Hematopoietic multipotent progenitor cell treated with erythropoietin and hydrocortisone succinate and interleukin-3 and kit ligand, for 17 days (in vitro differentiated cells): ENCODE data around the gene BID.

ENCODE experiments used
- DNase-seq: peaks from one replicate; pipeline ENCODE4 v3.0.0-alpha.2; 2015; ENCODE audit warnings: low spot score

BID gene

DNA sequence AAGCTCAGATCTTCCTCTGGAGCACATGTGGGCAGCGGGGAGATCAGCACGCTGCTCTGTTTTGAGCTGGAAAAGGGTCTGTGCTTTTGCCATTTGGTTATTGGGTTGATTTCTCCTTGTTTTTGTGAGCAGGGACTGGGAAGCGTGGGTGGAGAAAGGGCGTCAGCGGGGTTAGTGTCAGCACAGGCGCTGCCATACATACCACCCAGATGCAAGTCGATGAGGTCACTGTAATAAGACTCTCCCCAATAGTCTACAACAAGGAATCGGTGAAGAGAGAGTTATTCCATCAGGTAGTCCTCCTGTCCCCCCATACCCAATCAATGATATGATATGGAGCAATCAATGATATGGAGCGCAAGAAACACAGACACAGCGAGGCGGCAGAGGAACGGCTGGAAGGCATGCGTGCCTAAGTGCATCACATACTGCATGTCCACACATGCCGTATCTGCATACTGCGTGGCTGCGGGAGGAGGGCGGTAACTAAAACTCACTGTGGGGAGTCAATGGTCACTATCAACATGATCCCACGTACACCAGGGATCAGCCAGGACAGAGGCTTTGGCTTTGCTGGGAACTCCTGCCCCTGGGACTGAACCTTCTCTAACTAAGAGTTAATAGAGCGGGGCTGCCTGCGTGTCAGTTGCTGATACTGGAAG is 29.5 kb upstream of the BID start:
- DNase-seq, result no peak

DNA sequence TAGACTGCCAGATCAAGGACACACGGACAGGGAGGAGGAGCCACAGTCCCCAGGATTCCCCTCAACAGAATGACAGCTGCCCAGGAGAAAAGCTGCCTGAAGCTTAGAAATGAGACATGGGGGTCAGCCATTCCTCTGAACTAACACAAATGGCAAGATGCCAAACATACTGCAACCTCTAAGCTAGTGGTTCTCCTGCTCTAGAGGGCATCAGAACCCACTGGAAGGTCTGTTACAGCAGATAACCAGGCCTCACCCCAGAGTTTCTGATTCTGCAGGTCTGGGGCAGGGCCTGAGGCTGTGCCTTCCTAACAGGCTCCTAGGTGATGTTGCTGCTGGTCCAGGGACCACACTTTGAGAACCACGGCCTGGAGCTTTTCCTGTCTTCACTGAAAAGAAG is 28.6 kb upstream of the BID start:
- peak; percentile 81 for DNase-seq

DNA sequence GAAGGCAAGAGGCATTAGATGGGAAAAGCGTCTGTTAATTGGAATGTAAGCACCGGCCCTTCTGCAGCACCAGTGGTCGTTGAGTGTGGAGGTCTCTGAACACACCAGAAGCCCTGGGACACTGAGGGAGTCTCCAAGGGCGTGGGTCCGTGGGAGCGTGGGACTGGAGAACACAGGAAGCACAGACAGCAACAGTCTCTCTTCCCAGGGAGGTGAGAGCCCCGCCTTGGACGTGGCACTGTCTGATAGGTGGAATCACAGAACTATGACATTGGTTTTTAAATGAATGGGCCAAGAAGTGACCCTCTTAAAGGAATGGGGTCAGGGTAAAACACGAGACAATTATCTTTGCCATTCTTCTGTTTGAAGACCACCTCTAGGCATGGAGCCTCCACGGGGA is 28.1 kb upstream of the BID start:
- DNase-seq, result no peak

DNA sequence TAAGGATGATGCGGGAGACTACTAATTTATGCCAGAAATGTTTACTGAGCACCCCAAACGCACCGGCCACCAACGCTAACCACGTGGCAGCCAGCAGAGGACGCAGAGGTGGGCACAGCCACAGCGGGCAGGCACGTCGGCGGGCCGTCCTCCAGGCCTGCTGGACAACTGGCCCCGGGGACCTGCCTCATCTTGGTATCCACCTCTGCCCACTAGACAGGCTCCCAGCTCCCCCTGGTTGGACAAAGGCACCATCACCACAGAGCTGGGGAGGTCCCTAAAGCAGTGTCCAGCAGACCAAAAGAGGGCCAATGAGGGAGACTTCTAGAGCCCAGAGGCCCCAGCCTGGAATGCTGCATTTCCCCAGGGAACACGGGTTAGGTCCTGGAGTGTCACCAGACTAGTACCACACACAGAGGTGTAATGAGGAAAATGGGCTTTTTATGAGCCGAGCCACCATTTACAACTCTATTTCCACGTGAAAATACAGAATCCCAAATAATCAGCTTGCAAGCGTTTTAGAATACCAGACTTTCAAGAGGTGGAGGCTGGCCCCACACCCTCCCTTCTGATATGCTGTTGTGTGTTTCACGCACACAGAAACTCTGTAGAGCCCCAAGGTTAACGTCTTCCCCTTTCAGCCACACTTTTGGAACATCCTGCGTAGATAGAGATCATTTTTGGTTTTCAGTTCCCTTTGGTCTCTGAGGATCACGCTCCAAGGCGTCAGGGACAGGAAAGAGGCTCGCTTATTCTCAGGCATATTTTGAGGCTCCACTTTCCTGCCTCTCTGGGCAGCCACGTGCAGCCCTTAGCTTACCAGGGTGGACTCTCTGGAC is 23.7 kb upstream of the BID start:
- DNase-seq, result no peak

DNA sequence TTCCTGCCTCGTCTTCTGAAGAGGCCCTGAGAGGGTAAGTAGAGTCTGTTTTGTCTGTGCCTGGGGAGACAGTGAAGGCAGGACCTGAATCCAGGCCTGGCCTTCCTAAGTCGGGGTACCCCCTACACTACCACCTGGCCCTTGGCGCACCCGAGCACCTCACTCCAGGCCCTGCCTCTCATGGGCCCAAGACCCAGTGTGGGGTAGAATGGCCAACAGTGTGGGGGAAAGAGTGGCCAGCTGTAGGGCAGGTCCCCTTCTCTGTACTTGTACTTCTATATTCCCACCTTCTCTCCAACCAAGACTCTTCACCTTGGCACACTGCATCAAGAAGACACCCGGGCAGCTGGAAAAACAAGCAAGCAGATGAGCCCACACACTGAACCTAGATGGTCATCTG is 22.4 kb upstream of the BID start:
- no peak for DNase-seq

DNA sequence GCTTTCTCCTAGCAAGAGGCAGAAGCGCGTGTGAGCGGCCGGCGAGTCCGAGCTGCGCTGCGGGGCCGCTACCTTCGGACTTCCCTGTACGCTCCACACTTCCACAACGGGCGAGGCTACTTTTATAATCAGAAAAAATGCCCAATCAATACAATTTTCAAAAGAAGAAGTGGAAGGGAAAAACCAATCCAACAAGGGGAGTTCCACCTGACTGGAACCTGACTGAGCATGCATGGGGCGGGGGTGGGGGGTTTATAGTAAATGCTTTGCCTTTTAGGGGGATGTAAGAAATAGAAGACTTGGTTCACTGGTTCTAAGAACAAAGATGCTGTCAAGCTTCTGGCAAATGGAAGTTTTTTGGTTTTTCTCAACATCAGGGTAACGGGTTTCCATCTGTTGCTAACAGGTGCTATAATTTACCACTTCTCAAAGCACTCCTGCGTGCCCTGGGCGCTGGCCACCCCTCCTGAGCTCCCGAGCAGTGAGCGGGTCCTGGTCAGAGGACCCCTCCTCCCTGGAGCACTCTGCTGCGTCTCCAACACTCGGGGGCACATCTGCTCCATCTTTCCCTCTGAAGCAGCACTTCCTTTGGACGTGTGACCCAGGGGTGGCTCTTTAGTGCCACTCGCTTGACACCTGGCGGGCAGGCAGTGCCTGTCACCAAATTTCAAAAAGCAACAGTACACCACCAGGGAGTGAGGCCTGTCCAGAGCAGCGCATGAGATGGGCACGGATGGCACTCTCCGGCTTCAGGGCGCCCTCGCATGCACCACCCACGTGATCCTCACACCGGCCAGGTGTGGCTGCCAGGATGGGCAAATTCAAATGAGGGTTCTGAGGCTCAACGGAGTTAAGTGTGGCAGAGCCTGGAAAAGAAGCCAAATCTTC is 21.6 kb upstream of the BID start:
- DNase-seq, result no peak

DNA sequence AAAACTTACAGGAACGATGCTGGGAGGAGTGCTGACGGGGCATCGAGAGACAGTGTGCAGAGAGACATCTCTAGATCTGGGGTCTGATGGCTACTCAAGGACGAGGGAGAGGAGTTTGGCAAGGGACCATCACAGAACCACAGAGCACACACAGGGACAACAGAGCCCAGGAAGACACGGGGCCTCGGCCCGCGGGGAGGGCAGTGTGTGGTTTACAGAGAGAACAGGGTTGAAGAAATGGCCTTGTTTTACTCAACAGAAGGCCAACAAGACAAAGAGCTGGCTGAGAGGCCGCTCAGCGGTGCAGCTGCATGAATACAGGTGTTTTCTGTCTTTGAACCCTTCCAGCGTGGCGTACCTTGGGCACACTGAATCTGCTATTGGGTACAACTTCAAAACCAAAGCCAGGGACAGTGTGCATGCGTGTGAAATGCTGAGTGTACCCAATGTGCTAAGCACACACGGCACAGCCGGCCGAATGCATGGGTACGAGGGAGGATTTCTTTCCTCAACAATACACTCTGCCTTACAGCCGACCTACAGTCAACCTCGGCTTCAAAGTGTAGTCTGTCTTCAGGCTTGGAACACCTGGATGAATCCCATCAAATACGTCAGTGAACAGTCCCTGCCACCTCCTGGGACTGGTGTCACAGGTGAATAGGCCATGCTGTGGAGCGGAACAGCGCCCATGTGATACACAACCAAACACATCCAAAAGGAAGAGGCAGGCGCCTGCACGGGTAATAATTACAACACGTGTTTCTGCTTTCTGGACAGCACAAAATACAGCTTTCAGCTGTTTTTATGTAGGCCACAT is 20.7 kb upstream of the BID start:
- DNase-seq, result no peak

DNA sequence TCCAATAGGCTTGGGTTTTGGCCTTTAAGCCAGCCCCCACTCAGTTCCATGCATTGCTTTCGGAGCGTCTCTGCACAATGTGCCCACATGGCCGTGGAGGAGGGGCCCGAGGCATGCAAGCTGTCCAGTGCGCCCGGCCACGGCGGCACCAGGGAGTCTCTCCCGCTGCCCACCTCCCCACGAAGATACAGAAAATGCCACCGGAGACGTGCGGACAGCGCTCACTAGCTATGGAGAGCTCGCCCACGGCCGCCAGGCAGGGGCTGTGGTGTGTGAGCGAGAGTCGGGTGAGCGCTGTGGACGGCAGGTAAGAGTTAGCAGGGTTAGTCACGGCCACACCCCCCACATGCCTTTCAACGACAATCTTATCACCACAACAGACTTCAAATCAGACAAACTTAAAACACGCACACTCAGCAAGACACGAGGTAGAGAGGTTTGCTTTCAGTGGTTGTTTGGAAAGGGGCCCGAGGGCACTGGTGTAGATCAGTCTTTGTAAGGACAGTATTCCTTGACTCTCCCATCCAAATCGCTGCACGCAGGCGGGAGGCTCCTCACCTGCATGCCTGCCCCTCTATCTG is 18.7 kb upstream of the BID start:
- DNase-seq, result no peak

DNA sequence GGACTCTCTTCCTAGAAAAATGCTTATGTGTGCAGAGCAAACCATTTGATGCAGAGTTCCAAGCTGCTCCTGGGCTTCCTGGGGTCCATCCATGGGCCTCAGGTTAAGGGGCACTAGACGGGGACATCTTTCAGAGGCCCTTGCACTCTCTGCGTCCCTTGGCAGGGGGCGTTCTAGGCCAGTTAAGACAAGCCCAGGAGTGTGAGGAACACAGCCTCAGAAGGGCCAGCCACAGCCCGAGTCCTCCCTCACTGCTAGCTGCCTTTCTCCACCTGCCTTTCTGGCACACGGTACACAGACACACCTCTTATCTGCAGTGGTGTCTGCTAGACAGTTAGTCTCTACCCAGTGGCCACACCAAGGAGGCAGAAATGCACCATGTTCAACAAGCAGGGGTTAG is 18.0 kb upstream of the BID start:
- peak; percentile 17 for DNase-seq

DNA sequence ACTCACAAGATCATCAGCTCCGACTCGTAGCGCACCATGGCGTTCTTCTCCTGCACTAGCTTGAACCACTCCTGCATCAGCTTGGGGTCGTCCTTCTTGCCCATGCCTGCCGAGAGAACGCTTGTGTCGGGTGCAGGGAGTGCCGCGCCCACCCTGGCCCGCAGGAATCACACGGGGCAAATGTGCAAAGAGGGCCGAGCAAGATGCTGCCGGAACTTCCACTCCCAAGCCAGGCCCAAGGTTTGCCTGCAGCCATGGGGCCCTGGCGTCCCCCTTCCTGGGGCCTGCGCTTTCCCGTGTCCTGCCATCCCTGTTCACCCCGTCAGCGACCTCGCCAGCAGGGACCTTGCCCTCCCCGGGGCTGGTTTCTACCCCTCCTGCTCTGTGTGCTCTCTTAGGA is 16.9 kb upstream of the BID start:
- no peak for DNase-seq

DNA sequence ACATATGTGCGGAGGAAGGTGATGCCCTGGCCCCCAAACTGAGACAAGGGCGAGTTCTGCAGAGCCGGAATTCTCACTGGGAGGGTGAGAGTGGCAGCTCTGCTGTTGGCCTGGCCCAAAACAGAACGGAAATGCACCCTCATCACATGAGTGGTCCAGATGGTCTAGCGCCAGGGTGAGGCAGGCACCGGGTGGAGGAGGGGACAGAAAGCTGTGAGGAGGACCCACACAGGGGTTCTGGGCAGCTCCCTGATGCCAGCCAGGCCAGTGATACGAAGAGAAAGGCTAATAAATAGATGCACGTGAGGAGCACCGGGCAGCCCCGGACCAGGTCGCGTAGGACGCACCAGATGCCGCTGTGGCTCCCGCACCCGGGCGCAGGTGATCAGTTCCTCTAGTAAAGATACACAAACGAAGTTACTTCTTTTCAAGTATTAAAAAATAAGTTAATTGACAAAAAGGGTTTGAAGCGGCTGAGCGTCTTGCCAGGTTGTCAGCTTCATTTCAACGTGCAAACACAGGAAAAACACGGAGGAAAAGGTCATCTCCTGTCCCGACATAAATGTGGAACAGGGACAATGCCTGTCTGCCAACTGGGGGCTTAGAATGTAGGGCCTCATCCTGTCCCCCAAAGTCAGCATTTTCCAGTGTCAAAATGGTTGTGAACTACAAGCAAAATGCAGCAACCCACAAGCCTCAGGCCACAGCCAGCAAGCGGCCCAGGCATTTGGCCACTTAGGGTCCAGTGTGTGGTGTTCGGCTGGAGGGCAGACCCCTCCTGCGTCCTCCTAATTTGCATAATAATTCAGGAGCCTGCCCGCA is 15.3 kb upstream of the BID start:
- DNase-seq, result no peak

DNA sequence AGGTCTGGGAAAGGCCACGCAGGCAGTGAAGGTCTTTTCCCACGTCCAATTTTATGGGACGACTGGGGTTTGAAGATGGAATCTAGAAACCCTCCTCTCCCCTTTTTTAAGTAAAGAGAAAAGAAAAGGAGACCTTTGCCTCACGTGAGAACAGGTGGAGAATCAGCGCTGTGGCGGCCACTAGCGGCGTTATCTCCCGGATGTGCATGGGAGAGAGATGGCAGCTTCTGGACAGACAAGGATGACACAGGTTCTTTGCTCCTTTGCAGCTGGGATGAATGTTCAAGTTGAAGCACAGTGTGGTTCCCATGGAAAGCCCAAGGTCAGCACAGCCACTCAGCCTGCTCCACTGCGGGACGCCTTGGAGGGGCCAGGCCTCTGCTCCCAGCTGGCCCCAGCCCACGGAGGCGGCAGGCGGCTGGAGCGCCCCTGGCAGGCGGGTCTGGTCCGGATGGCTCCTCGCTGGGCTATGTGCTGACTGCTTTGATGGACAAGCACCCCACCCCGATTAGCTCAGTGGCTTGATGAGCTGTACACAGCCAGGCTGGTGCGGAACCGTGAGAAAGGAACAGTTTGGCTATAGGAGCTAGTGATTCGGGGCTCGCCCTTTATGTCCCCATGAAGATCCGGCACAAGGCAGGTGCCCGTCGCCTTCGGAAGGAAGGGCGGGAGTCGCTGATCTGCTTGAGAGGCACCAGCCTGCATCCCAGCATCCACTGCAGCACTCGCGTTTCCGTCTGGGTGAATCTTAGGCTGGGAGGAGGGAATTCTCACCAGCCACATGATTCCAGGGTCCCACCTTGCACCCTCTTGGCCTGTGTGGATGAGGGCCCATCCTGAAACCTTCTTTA is 14.5 kb upstream of the BID start:
- no peak for DNase-seq

DNA sequence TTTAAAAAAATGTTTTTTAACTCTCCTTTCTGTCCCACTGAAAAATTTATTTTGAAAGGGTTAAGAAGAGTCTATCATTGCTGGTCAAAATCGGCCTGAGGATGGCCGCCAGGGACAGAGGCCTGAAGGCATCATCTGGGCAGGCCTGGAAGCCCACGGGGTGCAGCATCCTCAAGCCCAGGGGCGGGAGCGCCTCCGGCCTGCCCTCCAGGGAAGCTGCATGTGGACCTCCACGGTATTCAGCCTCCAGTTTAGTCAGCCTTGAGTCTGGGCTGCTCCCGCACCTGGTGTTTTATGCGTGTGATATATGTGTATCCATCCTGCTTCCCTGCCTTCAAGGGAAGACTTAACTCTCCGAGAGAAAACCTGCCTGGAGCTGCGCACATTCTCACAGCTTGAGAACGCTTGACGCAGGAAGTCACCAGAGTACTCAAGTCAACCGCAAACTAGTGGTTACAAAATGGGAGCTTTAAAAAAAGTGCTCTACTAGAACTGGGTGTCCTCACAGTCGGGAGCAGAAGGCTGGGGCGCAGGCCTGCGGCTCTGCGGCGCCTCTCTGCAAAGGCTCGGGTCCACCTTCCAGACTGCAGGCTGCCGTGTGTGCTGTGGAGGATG is 13.6 kb upstream of the BID start:
- no peak for DNase-seq

DNA sequence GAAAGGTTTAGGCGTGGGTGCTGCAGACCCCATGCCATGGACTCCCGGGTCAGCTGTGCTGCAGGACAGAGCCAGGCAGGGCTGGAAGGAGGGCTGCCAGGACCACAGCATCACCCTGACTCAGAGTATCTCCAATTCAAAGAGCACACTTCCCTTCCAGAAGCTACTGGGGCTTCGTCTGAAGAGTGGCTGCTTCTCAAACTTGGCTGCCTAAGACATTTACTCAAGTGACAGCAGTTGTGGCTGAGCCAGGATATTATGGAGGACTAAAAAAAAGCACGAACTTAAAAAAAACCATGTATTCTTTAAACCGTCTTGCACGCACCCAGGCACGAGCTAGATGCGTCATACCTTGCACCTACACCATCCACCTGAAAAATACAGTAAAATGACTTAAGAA is 13.0 kb upstream of the BID start:
- DNase-seq, result no peak

DNA sequence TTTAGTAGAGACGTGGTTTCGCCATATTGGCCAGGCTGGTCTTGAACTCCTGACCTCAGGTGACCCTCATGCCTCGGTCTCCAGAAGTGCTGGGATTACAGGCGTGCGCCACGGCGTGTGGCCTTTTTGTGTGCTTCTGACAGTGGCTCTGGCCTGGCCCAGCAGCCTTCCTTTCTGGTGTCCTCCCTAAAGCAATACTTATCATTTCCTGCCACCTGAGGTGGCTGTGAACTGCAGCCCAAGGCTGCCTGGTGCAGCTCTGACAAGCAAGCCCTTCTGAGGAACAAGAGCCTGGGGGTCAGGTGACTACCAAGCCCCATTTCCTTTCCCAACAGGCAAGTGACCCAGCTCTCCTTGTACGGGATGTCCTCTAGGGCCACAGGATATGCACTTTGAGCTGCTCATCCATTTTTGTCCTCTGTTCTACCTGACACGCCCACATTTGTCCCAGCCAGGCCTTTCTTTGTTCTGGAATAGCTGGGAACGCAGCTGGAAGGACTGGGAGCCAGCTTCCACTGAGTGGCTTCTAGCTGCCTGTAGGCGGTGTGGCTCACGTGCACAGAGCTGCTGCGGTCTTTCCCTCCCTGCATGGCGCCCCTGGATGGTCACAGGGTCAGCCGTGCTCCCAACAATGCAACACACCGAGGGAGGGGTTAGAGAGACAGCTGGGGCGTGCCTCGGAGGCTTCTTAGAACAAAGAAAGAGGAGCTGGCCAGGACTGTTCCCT is 12.3 kb upstream of the BID start:
- peak; percentile 63 for DNase-seq

DNA sequence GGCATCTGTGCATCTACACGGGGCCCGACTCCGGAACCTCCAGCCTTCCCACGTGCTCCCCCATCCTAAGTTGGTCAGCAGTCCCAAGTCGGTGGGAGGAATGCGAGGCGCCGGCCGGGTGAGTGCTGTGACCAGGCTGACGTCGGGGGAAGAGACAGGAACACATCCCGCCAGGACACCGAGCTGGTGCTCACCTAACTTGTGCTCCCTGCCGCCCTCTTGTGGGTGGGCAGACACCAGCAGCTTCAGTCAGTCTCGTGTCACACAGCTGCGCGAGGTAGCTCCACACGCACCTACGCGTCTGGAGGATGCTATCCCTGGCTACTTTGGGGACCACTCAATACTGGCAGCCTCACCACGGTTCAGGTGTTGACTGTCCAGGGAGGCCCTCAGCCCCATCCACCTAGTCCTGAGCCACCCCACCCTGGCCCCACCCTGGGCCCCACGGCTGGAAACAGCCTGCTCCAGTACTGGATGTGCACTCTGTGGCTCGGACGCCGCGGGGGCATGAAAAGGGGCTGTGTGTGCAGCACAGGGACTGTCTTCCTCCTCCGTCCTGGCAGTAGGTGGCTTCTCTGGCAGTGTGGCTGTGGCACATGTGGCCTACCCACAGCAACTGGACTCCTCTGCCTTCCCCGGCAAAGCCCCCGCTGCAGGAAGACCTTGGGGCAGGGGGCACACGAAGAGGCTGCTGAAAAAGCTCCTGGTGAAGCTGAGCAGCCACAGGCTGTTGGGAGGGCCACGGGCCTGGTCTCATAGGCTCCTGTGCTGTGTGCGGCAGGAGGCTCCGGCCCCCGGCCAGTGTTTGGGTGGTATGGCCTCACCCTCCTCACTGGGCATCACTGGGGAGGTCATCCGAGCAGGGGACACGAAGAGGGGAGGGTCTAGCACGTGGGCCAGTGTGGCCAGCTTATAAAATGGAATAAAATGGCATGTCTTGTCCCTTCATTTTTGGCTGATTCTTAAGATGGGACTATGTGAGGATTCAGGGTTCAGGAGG is 11.2 kb upstream of the BID start:
- DNase-seq, result peak; percentile 76

DNA sequence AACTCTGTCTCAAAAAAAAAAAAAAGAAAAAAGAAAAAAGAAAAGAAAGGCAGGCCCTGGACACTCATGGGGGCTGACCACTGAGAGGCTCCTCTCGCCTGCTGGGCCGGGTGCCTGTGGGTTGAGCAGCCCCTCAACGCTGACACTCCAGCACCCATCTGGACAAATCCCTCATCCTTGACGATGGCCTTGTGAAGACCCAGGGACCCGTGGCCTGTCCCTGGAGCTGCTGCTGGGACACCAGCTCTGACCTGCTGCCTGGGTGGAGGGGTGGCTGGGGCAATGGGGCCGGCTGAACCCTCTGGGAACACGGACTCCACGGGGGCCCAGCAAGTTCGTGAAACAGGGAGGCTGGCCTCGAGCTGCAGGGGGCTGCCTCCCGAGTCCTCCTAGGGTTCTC is 10.5 kb upstream of the BID start:
- DNase-seq, result no peak
